Measurements from ENCODE around the gene DSPP. TPM values are rescaled to one million over a fixed set of nuclear protein-coding genes. Genes with fewer than 3 reads are reported as not detected.

Gene DSPP
- total and polyA plus RNA-seq, 2 of the 8 experiments (the other 6 are each of a cell fraction or from before 2014, with no cell fraction given), result not detected

- TF ChIP-seq MAFK (IDR thresholded peaks at IDR 0.05; ENCODE audit: low read depth, low read length), result no peak
- TF ChIP-seq SP2 (IDR thresholded peaks at IDR 0.05; ENCODE audit: low read length), result no peak
- no peak for TF ChIP-seq CREB1 (IDR thresholded peaks at IDR 0.05)
- no peak for TF ChIP-seq POU5F1 (IDR thresholded peaks at IDR 0.05; ENCODE audit: low read depth, low read length)
Observed at GRCh38 chr4:87575408-87575807, 32.9 kb upstream of the DSPP start (continued).
